ENCODE data around the gene SMIM41.
"Not testable (repeated sequence)": the region's sequence is repeated elsewhere in the genome, so short reads cannot be mapped to it uniquely, and the experiment has no call there.

Gene SMIM41

DNA sequence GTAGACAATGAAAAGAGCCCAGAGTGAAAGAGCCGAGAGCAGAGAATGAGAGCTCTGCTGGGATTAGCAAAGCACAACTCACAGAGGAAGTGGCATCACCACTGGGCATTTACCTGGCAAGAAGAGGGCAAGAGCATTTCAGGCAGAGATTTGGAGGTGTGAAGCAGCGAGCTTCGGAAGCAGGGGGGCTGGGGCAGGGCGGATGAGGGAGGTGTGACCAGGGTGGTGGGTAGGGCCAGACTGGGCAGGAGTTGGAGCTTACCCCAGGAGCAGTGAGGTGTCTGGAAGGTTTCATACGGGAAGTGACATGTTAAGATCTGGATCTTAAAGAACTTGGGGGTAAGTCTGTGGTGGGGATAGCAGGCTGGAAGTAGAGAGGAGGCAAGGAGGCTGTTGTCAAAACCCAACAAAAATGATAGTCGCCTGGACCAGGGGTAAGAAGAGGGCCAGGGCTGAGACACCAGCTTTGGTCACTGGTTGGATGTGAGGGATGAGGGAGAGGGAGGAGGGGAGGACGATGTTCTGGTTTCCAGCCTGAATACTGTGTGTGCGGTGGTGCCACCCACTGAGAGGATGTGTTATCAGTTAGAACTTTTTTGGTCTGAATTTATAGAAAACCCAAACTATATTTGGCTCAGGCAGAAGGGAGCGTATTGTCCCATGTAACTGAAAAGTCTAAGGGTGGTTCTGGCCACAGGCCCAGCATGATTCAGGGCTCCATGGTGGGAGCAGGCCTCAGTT, 5.2 kb downstream of the SMIM41 start:
- DNase-seq (ENCODE audit: low read depth in 1 of 2, low spot score in 1 of 2), result no peak

DNA sequence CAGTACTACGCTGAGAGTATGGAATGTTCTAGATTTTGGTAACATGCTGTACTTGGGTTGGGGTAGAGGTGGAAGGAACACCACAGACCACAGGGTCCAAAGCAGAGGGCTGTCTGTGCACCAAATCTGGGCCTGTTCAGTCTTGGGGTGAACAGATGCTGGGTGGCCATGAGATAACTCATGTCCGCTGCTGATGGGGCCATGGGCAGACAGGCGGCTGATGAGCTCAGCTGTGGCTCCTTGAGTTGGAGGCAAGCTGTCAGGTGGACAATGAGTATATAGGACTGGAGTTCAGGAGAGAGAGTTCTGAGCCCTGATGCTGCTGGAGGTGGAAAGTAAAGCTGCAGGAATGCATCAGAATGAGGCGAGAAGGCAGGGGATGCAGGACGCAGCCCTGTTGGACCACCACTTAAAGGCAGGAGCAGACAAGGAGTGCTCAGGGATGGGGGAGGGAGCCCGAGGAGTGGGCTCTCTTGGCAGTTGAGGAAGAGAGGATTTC, 6.2 kb downstream of the SMIM41 start:
- DNase-seq (ENCODE audit: low read depth in 1 of 2, low spot score in 1 of 2), result no peak

DNA sequence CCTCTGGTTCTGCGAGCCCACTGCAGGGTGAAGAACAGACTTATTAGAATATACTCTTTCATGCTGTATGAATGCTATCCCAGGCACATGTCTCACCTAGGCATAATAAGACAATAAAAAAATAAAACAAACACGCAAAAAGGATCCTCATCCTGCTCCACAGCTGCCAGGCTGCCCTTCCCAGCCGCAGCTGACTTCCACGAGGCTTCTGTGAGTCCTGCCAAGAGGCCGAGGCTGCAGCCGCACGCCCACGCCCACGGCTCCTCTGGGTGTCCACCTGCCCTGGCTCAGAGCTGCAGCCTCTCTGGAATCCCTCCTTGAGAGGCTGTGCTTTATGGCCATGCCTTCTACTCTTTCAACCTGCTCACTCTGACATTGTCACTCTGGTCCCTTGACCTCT, 6.9 kb downstream of the SMIM41 start:
- DNase-seq (ENCODE audit: low read depth in 1 of 2, low spot score in 1 of 2), result no peak

DNA sequence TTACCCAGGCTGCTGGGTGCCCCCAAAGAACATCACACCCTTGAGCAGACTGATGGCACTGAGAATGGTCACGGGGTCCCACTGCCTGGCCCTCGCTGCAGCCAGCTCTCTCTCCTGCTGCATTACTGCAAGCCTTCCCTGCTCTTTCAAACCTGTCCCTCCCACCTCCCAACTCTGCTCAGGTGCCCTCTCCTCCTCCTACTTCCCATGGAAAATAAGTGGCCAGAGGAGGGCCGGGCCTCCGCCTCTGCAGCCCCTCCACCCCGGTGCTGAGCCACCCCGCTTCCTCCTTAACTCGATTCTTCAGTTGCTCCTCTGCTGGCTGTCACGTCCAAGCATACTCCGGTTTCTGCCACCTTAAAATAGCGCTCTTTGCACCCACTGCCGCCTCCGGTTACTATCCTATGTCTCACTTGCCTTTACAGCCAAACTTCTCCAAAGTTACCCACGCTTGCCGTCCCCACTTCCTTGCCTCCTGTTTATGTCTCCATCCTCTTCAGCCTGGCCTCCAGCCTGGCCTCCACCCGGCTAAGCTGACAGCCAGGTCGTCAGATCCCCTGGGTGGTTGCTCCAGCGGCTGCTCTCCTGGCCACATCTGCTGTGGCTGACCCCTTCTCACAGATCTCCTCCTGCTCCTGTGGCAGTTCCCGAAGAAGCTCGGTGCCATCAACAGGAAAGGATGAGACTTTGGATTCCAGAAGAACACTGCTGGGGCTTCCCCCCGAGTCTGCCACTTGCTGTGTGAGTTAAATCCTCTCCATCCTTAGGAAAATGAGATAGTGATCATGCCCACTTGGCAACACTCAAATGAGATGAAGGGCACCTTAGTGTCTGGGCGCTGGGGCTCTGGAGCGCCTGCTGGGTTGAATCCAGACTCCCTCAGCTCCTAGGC, 7.7 kb downstream of the SMIM41 start:
- no peak for DNase-seq (ENCODE audit: low read depth in 1 of 2, low spot score in 1 of 2)

DNA sequence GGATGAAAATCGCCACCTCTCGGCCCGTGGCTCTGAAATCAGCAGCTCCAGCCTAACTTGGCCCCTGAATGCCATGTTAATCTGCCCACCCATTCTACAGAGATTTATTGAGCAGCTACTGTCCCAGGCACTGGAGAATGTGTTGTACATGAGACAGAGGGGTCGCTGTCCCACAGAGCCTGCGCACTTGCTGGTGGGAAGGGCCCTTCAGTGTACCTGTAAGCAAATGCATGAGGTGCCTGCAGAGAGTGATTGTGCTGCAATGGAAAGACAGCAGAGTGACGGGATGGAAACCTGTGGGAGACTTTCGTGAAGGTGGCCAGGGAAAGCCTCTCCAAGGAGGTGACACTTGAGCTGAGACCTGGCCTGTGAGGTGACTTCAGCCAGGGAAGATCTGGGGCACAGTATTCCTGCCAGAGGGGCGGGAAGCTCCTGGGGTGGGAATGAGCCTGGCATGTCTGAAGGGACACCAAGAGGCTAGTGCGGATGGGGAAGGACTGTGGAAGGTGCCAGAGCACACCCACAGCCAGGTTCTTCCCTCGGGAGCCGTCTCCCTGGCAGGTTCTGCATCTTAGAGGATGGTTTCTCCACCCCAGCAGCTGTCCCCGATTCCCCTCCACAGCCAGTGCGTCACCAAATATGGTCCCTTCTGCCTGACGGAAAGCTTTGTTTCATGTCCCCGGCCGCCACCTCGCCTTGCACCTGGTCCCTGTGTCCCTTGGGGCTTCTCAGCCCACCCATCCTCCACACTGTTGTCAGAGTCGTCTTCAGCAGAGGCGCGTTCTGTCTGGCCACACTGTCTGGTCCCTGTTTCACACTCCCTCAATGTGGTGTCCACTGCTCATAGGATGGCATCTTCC, 8.7 kb downstream of the SMIM41 start:
- DNase-seq (ENCODE audit: low read depth in 1 of 2, low spot score in 1 of 2), result no peak

DNA sequence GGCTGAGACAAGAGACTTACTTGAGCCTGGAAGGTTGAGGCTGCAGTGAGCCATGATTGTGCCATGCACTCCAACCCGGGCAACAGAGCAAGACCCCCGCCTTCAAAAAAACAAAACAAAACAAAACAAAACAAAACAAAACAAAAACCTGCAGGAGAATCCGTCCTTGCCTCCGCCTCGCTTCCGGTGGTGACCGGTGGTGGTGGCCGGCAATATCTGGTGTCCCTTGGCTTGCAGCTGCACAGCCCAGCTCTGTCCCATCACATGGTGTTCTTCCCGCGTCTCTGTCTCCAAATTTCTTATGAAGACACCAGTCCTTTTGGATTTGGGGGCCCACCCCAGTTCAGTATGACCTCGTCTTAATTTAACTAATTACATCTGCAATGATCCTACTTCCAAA, 10.0 kb downstream of the SMIM41 start:
- DNase-seq (ENCODE audit: low read depth in 1 of 2, low spot score in 1 of 2), result no peak

DNA sequence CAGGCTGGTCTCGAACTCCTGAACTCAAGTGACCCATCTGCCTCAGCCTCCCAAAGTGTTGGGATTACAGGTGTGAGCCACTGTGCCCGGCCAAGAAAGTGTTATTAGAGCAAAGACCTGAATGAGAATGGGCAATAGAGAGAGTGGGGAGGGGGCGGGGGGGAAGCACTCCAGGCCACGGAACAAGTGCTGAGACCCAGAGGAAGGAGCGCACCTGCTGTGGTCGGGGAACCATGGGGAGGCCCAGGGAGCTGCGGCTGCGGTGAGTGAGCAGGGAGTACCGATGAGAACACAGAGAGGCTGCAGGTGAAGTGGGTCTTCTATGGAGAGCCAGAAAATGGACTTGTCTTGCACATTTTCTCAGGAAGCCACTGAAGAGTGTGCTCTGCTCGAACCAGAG, 10.8 kb downstream of the SMIM41 start:
- DNase-seq (ENCODE audit: low read depth in 1 of 2, low spot score in 1 of 2), result no peak

DNA sequence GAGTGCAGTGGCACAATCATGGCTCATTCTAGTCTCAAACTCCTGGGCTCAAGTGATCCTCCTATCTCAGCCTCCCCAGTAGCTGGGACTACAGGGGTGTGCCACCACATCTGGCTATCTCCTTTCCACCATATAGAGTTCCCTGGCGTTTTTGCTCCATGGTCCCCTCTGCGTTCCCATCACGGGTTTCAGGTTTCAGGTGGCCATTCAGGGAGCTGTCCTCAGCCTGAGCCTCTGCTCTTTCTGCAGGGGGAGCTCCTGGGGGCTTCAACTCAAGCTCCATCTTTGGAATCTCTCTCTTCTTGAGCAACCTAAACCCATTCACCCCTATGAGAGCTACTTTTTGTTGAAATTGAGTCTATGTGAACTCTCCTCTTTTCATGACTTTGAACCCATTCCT, 11.6 kb downstream of the SMIM41 start:
- no peak for DNase-seq (ENCODE audit: low read depth in 1 of 2, low spot score in 1 of 2)

DNA sequence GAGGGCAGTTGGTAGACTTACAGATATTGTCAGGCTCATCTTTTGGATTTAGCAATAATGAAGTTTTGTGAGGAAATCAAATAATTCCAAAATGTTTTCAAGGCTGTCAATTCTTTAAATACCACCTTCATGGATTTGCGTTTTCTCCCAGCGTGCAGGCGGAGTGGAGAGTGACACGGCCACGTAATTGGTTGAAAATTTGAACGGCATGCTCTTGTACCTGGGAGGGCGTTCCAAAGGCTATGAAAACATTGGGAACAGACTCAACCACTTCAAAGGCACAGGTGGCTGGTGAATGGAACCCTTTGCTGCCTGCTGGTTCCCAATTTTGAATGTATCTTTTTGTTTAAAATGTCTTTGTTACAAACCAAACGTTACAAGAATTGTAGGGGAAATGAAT, 12.4 kb downstream of the SMIM41 start:
- DNase-seq (ENCODE audit: low read depth in 1 of 2, low spot score in 1 of 2), result no peak

DNA sequence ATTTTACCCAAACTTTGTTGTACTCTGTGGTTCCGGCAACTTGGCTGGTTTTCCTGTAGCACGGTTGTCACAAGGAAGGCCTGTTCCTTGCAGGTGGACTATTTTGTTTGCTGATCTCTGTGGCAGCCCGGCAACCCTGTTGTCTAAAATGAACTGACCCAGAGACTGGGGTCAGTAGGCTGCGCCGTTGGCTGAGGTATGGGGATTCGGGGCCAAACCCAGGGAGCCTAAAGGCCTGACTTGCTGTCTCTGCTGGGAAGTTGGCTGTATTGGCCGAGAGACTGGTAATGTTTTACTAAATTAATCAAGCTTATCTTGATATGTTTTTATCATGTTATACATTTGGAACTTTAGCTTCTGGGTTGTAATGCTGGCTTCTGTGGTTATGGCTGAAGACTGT, 13.8 kb downstream of the SMIM41 start:
- no peak for DNase-seq (ENCODE audit: low read depth in 1 of 2, low spot score in 1 of 2)

DNA sequence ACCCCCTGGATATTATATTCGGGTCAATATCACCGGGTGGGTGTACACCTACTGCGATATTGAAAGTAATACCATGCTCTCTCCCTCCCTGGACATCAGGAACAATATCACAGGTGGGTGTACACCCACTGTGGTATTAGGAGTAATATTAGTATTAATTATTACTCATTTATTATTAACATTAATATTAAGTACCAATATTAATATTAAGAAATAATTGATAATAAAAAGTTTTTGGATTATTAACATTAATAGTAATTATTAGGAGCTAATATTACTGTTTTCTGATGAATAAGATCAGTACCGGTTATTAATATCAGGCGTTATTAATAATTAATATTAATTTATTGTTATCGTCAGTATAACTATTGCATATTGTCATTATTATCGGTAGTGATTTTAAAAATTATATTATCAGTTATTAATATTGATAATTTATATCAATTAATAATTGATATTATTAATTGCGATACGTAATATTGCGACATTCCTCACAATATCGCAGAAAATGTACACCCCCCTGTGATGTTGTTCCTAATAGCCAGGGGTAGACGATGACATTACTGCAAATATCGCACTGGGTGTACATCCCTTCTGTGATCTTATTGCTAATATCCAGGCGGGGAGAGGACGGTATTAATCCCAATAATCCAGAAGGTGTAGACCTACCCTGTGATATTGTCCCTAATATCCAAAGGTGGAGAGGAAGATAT, 17.0 kb downstream of the SMIM41 start:
- no peak for DNase-seq (ENCODE audit: low read depth in 1 of 2, low spot score in 1 of 2)

DNA sequence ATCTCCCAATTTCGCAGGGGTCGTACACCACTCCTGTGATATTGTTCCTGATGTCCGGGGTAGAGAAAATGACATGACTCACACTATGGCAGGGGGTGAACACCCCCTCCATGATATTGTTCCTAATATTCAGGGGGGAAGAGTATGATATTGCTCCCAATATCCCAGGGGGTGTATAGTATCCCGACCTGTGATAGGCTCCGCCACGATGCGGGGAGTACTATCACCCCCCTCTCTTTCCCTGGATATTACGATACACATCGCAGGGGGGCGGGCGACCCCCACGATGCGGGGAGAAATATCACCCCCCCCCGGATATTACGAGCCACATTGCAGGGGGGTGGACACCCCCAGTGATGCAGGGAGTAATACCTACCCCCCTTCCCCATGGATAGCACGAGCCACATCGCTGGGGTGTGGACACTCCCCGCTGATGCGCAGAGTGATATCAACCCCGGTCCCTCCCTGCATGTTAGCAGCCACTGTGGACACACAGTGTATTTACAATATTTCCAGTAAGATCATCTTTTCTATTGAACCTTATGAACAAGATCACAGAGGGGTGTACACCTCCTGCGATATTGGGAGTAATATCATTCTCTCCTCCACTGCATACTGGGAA, 17.7 kb downstream of the SMIM41 start:
- DNase-seq (ENCODE audit: low read depth in 1 of 2, low spot score in 1 of 2), result no peak

DNA sequence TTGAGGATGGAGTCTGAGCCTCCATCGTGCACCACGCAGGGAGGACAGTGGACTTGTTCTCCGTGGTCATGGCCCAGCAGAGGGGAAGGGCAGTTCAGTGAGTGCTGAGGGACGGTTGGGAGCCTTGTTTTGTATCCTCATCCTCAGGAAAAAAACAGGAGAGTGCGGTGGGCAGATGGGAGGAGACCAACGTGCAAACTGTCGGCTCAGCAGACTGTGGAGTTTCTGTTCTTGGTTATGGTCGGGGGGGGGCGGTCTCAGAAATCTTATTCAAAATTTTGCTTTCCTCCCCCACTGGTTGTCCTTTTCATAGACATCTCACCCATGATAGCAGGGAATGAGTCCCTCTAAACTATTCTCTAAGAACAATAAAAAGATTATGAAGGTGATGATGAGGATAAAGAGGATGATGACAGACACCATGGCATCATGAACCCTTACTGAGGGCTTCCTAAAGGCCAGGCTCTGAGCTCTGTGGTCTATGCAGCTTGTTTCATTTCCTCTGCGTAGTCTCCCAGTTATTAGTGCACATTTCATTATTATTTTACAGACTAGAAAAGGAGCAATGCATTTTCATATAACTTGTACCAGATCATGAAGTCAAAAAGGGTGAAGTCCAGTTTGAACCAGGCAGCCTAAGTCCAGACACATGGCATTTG, 25.1 kb downstream of the SMIM41 start:
- DNase-seq (ENCODE audit: low read depth in 1 of 2, low spot score in 1 of 2), result not testable (repeated sequence)

DNA sequence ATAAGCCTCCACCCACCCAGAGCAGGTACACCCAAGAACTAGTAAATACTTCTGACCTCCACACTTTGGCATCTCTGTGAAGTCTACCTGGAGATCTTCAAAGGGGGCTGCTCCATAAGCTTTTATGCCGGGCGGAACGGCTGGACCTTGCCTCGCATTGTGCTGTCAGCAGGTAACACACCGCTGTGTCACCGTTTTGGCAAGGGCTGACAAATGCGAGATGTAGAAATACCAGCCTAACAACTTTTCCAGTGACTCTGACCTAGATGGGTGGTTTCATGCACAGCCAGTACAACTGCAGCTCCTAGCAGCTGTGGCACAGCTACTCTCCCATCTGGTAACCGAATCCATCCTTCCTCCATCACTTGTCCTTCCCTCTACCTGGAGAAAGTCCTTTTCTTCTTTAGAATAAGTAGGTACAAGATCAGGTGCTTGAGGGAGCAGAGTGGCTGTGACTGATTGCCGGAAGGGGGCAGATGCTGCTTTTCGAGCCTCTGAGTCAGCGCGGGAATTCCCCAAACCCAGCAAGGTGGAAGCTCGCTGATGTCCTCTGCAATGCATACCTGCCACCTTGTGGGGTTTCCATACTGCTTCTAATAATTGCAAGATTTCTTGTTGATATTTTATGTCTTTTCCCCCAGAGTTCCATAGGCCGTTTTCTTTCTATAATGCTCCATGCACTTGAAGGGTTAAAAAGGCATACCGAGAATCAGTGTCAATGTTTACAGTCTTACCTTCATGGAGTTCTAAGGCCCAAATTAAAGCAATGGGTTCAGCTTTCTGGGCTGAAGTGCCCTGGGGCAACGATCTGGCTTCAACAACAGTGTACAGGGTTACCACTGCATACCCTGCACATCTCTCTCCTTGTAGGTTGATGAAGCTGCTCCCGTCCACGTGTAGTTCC, 37.0 kb downstream of the SMIM41 start:
- peak; percentile 44 to 62 for DNase-seq (ENCODE audit: low read depth in 1 of 2, low spot score in 1 of 2)

DNA sequence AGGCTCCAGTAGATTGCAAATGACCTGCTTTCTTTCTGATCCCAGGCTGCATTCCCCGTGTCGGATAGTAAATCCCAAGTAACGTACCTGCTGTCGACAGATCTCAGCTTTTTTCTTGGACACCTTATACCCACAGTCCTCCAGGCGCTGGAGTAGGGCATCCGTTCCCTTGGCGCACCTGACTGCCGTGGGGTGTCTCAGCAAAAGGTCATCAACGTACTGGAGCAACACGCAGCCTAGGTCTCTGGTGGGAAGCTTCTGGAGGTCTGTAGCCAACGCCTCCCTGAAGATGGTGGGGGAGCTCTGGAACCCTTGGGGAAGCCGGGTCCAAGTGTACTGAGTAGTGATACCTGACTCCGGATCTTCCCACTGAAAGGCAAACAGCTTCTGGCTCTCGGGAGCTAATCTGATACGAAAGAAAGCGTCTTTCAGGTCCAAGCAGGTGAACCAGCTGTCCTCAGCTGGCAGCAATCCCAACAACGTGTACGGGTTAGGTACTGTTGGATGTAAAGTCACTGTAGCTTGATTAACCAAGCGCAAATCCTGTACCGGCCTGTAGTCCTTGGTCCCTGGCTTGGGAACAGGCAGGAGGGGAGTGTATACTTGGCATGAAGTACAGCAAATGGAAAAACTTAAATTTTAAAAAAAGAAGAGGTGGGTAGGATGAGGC, 38.4 kb downstream of the SMIM41 start:
- DNase-seq (ENCODE audit: low read depth in 1 of 2, low spot score in 1 of 2), result not testable (repeated sequence)

DNA sequence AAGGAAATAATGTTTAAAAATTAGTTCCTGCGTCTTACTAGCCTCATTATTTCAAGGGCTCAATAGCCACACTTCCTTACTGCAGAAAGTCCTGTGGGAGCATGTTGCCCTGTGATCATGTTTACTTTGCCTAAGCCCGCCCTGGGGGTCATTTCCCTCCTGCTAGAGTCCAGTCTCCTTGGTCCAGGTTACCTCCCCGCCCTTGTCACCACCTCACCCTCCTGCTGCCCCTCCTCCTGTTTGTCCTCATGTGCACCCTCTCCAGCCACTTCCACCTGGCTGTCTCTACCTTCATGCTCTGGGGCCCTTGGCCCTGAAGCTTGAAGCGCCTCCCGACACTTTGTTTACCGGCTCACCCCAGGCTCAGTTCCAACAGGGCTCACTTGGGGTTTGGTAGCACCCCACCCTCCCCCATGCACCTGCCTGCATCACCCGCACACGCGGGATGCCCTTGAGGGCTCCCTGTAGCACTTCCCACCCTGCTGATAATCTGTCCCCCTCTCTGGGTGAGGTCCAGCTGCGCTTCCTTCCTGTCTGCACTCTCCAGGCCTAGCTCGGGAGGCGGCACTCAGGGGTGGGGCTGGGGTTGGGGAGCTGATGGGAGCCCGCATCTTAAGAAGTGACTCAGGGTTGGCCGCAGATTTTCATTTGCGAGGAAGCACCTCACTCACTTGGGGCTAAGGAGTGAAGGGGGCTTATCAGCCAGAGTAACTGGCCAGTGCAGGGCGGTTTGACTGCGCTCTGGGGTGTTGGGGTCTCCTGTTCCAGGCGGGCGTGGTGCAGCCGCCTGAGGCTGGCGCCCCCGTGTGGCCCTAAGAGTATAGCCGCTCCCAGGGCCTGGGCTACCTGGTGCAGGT, 40.1 kb downstream of the SMIM41 start:
- peak in 1 of 2 donors; percentile 4 for DNase-seq (ENCODE audit: low read depth in 1 of 2, low spot score in 1 of 2)

Measured in activated CD4-positive, alpha-beta T cell treated with anti-CD3 and anti-CD28 coated beads, Interleukin-2, amount 50 U/mL, for 24 hours (primary cell).